ENCODE results near the gene METRN. TPM values are rescaled to one million over a fixed set of nuclear protein-coding genes. Genes with fewer than 3 reads are reported as not detected.

The METRN gene
- total RNA-seq, 4 donors from 2014 or later = 19.1 to 76.5 (median 26.7) TPM

GRCh38 chr16:674968-675883, 39.7 kb upstream of the METRN start, which contains the start of gene RHBDL1:
TSS of gene RHBDL1 (plus strand) at chr16:675671. CDS start at chr16:675791, 120 bp downstream.
- Histone ChIP-seq H3K36me3 (no peaks in the 10 kb centered on the region), H3K27ac (no peak within 1 kb of the TSS), H3K27me3 (no peaks in the 10 kb centered on the region), H3K4me1 (peaks cover 0 to 11% of the 10 kb centered on the region in 2 donors), H3K4me3 (no peak within 1 kb of the TSS), H3K9me3 (no peaks in the 10 kb centered on the region)
- TF ChIP-seq, protein P1, sequence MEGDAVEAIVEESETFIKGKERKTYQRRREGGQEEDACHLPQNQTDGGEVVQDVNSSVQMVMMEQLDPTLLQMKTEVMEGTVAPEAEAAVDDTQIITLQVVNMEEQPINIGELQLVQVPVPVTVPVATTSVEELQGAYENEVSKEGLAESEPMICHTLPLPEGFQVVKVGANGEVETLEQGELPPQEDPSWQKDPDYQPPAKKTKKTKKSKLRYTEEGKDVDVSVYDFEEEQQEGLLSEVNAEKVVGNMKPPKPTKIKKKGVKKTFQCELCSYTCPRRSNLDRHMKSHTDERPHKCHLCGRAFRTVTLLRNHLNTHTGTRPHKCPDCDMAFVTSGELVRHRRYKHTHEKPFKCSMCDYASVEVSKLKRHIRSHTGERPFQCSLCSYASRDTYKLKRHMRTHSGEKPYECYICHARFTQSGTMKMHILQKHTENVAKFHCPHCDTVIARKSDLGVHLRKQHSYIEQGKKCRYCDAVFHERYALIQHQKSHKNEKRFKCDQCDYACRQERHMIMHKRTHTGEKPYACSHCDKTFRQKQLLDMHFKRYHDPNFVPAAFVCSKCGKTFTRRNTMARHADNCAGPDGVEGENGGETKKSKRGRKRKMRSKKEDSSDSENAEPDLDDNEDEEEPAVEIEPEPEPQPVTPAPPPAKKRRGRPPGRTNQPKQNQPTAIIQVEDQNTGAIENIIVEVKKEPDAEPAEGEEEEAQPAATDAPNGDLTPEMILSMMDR (IDR thresholded peaks at IDR 0.05) = no peak
- TF ChIP-seq POLR2A (IDR thresholded peaks at IDR 0.05) = no peak
- no peak for DNase-seq
- intact Hi-C loops (cut with DNase I; ENCODE audit: low total_unique reads) = no loop called here

DNA sequence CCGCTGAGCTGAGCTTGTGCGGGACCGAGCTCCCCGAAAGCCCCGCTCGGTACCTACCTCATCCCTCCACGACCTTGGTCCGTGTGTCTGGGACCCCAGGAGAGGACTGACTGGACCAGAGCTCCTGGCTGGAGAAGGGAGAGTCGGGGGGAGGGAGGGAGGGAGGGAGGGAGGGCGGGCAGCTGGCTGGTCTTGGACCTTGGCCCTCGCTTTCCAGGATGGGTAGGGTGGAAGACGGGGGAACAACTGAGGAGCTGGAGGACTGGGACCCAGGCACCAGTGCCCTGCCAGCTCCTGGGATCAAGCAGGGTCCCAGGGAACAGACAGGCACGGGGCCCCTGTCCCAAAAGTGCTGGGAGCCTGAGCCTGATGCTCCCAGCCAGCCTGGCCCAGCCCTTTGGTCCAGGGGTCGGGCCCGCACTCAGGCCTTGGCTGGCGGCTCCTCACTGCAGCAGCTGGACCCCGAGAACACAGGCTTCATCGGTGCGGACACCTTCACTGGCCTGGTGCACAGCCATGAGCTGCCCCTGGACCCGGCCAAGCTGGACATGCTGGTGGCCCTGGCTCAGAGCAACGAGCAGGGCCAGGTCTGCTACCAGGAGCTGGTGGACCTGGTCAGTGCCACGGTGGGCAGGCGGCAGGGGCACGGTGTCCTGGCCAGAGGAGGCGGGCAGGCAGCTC, 38.9 kb upstream of the METRN start:
- TF ChIP-seq POLR2A (IDR thresholded peaks at IDR 0.05) = no peak
- TF ChIP-seq, protein P1 (IDR thresholded peaks at IDR 0.05) = no peak
- intact Hi-C loops (cut with DNase I; ENCODE audit: low total_unique reads) = no loop called here
- Histone ChIP-seq H3K4me3 (no peak overlapping the region), H3K27ac (no peak overlapping the region), H3K9me3 (no peaks in the 10 kb centered on the region), H3K4me1 (peaks cover 0 to 14% of the 10 kb centered on the region in 2 donors), H3K27me3 (no peaks in the 10 kb centered on the region), H3K36me3 (no peaks in the 10 kb centered on the region)
- DNase-seq = no peak

- TF ChIP-seq, protein P1 (IDR thresholded peaks at IDR 0.05) = no peak
- TF ChIP-seq POLR2A (IDR thresholded peaks at IDR 0.05) = no peak
- Histone ChIP-seq H3K9me3 (no peaks in the 10 kb centered on the region), H3K4me1 (peaks cover 0 to 19% of the 10 kb centered on the region in 2 donors), H3K27me3 (no peaks in the 10 kb centered on the region), H3K4me3 (no peak overlapping the region), H3K27ac (no peak overlapping the region), H3K36me3 (no peaks in the 10 kb centered on the region)
- intact Hi-C loops (cut with DNase I; ENCODE audit: low total_unique reads) = no loop called here
- DNase-seq = no peak
Observed at GRCh38 chr16:676565-676902, 38.4 kb upstream of the METRN start.

DNA sequence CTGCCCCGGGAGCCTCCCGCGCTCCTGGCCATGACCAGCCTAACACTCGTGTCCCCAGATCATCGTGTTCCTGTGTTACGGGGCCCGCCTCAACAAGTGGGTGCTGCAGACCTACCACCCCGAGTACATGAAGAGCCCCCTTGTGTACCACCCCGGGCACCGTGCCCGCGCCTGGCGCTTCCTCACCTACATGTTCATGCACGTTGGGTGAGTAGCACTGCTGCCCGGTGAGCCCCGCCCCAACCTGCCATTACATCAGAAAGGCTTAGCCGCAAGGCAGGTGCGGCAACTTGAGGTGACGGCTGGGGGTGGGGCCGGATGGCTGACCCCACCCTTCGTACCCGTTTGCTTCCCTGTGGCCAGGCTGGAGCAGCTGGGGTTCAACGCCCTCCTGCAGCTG, 38.0 kb upstream of the METRN start:
- TF ChIP-seq POLR2A (IDR thresholded peaks at IDR 0.05) = no peak
- TF ChIP-seq, protein P1 (IDR thresholded peaks at IDR 0.05) = no peak
- H3K9me3 ChIP-seq = no peaks in the 10 kb centered on the region
- peaks cover 0 to 22% of the 10 kb centered on the region in 2 donors for H3K4me1 ChIP-seq
- no peak overlapping the region for H3K4me3 ChIP-seq
- H3K27me3 ChIP-seq = no peaks in the 10 kb centered on the region
- DNase-seq = no peak
- no peak overlapping the region for H3K27ac ChIP-seq
- intact Hi-C loops (cut with DNase I; ENCODE audit: low total_unique reads) = no loop called here
- H3K36me3 ChIP-seq = no peaks in the 10 kb centered on the region
